GM18498 (cell line): Measurements from ENCODE around the gene FLT3.
A peak's percentile ranks its signal among the peaks of the same experiment; 100 is the strongest.
"Not testable (repeated sequence)": the region's sequence is repeated elsewhere in the genome, so short reads cannot be mapped to it uniquely, and the experiment has no call there.

Experiments used
- ATAC-seq: cut with Tn5 transposase; IDR thresholded peaks from one replicate; pipeline ENCODE4 v1.9.1; 2021; ENCODE audit warnings: mild to moderate bottlenecking, moderate library complexity; ENCODE audit not compliant: unreplicated experiment

The FLT3 gene

DNA sequence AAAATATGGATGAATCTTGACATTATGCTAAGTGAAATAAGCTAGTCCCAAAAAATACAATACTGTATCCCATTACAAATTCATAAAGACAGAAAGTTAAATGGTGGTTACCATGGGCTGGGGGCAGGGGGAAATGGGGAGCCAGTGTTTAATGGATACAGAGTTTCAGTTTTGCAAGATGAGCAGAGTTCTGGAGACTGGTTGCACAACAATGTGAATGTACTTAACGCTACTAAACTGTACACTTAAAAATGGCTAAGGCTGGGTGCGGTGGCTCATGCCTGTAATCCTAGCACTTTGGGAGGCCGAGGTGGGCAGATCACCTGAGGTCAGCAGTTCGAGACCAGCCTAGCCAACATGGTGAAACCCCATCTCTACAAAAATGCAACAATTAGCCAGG lies 1.5 kb upstream of the FLT3 start:
- ATAC-seq, result not testable (repeated sequence)

DNA sequence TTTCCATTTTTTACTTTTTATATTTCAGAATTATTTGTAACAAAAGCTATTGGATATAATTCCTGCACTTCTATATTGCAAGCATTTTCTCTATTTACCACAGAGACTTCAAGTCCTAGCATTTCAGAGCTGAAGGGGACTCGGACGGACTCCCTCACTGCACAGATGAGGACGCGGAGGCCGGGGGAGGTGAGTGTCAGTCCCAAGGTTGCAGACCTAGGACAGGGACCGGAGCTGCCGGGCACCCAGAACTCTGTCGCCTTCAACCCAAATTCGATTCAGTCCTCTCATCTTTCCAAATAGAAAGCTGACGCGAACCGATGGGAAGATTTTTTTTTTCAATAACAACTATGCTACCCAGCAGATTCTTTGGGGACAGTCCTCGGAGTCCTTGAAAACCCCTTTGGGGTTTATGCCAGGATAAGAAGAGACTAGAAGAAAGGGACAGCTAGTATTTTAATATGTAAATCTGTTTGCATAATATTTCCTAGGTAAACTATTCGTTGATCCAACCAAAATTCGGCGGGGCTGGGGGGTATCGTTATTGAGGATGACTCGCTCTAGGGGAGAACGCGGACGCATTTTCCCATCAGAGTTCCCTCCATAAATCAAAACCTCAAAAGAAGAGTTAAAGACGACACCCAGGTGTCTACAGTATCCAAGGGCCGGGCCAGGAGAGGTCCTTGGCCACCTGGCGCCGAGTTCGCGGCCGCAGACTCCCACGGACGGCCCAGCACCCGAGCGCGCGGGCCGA lies 803 bp downstream of the FLT3 start:
- no peak for ATAC-seq

DNA sequence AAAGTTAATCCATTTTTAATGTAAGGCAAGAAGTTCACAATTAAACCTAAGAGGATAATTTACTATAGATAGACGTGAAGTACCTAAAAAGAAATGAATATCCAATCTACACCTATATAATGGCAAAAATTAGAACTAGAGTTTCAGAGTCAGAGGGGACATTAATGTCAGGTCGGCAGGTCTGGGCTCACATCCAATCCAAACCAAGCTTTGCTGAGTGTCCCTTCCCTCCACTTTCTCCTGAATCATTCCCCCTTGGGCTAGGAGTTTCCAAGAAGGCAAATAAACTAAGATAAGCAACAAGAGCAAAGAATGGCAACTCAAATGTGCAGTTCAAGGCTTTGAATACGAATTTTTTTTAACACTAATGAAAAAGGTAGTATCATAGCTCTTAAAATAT lies 2.9 kb downstream of the FLT3 start:
- no peak for ATAC-seq

DNA sequence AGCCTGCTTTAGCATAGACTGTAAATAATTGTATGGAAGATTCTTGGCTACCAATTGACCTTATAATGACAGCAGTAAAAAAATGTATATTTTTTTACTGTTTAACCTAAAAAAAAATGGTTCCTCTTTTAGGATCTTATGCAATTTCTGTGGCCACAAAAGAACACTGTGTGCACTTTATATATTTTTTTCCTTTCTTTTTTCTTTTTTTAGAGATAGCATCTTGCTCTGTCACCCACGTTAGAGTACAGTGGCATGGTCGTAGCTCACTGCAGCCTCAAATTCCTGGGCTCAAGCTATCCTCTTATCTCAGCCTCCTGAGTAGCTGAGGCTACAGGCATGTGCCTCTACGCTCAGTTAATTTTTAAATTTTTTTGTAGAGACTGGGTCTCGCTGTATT lies 6.1 kb downstream of the FLT3 start:
- no peak for ATAC-seq

DNA sequence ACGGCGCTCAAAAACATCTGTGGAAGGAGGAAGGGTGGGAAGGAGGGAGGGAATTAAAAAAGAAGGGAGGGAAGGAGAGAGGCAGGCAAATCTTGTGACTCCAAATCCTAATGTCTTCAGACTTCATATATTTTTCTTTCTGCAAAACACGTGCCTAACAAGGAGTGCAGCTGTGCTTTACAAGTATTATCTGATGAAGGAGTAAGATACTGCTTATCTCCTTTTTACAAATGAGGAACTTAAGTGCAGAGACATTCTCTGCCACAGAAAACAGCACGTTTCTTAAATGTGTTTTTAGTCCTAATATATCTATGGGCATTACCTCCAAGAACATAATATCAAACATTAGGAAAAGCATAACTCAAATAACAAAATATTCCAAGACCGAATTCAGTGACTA lies 6.5 kb downstream of the FLT3 start:
- ATAC-seq, result no peak

DNA sequence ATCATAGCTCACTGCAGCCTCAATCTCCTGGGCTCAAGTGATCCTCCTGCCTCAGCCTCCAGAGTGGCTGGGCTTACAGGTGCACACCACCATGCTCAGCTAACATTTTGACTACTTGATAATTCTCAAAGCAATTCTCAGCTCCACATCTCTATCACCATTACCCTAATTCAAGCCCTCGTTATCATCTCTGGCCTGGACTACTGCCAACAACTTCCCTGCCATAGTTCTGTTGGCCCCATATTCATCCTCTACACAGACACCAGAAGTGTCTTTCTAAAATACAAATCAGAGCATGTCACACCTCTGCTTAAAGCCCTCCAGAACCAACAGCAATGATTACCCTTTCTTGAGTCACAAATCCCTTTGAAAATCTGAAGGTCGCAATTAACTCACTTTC lies 7.9 kb downstream of the FLT3 start:
- ATAC-seq, result no peak

DNA sequence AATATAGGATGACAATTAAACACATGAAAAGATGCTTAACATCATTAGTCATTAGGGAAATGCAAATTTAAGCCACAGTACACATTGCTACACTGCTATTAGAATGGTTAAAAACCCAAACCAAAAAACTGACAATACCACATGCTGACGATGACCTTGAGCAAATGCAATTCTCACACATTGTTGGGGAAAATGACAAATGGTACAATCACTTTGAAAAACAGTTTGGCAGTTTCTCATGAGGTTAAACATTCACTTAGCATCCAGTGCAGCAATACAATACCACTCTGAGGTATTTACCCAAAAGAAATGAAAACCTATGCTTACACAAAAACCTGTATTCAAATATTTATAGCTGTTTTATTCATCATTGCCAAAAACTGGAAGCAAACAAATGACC lies 11.3 kb downstream of the FLT3 start:
- no peak for ATAC-seq

DNA sequence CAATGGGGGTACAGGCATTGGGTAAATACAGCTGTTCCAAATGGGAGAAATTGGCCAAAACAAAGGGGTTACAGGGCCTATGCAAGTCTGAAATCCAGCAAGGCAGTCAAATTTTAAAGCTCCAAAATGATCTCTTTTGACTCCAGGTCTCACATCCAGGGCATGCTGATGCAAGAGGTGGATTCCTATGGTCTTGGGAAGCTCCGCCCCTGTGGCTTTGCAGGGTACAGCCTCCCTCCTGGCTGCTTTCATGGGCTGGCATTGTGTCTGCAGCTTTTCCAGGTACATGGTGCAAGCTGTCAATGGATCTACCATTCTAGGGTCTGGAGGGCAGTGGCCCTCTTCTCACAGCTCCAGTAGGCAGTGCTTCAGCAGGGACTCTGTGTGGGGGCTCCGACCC lies 22.6 kb downstream of the FLT3 start:
- not testable (repeated sequence) for ATAC-seq

DNA sequence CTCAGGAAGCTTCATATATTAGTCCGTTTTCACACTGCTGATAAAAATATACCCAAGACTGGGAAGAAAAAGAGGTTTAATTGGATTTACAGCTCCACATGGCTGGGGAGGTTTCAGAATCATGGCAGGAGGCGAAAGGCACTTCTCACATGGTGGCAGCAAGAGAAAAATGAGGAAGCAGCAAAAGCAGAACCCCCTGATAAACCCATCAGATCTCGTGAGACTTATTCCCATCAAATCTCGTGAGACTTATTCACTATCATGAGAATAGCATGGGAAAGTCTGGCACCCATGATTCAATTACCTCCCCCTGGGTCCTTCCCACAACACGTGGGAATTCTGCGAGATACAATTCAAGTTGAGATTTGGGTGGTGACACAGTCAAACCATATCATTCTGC lies 23.1 kb downstream of the FLT3 start:
- ATAC-seq, result no peak

DNA sequence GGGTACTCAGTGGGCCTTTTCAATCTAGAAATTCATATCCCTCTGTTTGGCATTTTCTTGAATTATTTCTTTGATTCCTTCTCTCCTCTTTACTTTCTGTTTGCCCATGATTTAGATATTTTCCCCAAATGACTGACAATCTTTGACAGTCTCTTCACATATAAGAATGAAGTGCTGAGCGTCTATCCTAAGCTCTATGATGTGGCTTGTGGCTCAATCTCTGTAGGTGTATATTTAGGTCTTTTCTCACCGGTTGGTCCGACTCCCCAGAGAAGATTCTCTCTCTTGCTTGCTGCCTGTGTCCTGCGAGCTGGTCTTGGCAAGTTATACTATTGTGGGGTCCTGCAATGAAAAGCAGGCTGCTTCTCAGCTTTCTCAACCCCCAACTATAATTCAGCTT lies 29.0 kb downstream of the FLT3 start:
- ATAC-seq, result no peak

DNA sequence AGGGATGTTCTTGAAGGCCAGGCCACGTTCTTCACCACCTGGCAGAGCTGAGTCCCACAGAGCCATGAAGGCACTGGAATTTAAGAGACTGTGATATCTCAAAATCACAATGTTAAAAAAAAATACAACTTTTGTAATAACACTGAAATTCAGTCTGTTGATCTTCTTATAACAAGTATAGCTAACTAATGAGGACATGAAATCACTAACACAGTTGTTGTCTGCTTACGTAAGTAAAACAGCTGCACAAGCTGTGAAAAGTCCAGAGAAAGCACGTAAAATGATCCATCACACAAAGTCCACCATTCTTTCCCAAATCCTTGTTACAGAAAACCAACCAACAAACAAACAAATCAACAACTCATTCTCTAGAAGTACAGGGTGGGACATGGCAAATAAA lies 32.9 kb downstream of the FLT3 start:
- no peak for ATAC-seq

DNA sequence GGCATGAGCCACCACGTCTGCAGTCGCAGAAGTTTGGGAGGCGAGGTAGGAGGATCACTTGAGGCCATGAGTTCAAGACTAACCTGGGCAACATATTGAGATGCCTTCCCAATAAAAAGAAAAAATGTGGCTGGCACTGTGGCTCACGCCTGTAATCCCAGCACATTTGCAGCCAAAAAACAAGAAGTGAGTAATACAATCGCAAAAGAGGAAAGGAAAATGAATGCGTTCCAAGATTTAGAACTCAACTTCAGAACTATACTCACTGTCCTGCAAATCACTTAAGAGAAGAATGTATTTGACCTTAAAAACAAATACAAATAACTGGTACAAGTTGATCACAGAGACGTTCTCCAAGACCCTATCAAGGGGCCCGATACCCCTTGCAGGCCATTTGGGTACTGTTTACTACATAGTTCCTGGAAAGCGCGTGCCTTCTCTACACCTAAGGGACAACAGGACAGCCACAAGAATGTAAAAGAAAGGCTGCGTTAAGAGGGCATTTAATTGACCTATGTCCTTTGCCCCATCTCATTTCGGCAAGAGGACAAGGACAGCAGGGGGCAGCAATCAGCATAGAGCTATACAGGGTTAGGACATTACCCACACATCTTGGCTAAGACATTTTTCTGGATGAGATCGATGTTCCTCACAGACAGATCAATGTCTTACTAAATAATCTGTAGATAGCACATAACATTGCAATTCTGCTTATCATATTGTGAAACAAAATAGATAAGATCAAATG lies 41.3 kb downstream of the FLT3 start:
- ATAC-seq, result no peak

DNA sequence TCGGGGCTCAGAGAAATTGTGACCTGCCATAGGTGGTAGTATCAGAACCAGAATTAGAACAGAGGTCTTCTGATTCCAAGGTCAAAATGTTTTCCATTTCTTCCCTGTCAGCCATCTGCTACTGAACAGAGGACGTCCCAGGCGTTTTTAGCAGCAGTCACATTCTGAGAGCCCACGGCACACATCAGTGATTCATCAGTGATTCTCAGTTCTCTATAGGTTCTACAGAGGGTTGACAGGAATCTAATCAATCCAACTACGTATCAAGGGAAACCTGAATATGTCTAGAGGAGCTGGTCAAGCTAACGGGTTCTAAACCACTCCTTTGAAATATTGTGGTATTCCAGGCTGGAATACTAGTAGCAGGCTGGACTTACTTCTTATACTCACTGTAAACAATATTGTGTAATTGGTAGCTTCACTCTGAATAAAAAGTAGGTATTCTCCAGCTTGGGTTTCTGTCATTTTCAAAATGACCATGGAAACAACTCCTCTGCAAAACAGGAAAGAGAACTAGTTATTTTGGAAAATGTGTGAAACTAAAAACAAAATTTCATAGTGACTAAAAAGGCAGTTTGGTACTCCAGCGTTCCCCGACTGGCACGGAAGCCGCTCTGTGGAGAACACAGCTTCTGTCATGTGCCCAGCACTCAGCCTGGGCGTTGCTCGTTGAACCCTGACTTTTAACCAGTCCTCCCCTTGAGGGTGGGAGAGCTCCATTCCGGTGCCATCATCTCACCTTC lies 43.2 kb downstream of the FLT3 start:
- ATAC-seq, result peak; percentile 68

DNA sequence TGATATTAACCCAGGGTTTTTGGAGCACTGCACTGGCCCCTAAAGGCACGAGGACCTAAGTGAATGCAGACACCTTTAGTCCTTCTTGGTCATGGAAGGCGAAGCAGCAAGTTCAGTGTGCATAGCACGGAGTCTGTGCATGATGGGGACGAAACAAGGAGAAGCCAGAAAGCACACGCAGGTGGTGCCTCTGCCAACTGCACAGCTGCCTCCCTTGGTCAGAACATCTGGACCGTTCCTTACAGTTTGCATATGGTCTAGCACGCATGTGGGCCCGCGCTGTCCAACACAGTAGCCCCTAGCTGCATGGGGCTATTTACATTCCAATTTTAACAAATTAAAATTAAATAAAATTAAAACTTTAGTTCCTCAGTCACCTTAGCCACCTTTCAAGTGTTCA lies 44.0 kb downstream of the FLT3 start:
- no peak for ATAC-seq

DNA sequence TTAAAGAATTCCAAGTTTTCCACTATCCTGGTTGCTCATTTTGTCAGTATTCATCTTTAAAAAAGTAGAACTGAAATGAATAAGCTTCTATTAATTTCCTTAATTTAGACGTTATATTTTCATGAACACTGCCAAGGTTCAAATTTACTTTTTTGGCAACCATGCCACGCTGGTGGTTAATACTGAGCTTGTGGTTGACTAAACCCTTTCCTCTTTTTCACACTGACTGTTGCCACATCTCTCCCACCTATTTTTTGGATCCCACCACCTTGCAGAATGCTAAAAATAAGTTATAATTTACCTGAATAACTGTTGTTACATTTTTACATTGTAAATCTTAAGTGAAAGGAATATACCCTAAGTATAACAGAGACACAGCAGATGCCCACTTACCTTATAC lies 45.0 kb downstream of the FLT3 start:
- no peak for ATAC-seq

DNA sequence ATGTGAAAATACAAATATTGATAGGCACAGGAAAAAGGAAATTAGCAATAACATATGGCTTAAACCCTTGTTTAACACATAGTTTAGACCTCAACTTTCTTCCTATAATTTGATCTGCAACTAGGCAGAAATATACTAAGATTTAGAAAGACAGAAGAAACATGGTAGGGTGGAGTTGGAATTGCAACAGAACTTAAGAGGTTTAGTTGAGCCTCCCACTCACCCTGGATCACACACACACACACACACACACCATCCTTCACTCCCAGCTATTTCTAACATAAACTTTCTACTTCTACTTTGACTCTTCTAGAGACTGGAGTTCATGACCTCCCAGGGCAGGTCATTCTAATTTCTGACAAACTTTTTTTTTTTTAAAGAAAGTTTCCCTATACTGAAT lies 47.4 kb downstream of the FLT3 start:
- ATAC-seq, result no peak

DNA sequence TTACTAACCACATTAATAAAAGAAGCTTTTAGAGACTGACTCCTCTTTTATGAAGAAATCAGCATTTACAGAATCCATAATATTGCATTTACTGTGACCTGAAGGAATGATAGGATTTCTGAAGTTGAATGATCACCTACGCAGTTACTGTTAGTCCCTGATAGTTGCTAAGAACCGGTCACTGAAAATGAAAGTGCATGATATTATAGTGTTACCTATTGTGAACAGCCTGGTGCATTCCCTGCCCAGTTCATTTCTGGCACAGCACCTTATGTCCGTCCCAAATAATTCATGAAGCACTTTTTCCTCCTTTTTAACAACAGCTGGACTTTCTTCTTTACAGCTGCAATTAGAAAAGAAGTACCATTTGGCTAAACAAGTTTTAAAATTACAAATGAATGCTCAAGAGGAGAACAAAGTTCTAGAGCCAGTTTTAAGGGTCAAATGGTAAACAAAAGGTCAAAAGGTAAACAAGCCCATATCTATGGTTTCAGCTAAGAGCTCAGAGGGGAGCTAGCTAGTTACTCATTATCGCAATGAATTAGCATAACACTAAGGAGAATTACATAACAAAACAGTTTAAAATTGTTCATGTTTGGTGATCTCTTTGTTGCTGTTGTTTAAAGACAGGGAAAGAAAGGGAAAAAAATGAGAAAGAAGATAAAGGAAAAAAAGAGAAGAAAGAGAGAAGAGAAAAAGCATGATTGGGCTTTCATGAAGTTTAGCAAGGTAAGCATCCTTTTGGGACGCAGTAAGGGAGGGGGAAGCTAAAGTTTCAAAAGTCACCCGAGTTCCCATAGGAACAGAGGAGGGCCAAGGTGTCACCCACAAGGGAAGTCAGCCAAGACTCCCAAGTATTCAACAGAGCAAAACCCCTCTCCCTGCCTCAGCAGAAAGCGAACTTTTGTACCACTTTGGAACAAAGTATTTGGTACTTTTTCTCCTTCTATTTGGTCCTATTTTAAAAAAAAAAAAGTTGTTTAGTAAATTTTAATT lies 50.2 kb downstream of the FLT3 start:
- ATAC-seq, result peak; percentile 53

DNA sequence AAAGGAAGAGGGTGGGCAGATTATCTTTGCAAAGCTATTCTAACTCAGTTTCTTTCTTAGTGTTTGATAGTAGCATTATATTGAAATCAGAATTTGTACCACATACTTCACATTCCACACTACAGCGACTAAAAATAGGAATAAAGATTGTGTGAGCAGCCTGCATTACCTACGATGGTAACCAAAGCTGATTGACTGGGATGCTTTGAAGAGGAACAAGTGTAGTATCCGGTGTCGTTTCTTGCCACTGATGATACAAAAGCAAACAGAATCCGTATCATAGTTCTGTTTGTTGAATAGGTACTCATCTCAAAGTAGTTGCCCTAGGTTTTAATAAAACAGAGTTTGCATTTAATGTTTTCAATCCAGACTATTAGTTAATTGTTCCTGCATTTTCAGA lies 51.2 kb downstream of the FLT3 start:
- ATAC-seq, result no peak

DNA sequence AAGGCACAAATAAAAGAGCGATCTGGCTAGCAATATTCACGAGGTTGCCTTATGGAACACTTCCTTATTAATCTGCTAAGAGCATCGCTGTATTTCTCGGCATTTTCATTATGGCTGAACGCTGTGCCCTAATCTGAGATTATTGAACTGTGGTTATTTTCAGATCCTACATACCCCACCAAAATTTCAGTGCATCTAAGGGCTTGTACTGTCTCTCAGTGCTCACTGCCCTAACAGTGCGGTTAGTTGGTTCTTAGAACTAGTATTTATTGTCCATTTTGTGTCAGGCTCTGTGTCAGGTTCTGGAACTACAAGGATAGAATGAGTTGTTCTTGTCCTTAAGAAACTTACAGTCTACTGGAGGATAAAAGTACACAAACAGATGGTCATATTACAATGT lies 51.6 kb downstream of the FLT3 start:
- ATAC-seq, result no peak

DNA sequence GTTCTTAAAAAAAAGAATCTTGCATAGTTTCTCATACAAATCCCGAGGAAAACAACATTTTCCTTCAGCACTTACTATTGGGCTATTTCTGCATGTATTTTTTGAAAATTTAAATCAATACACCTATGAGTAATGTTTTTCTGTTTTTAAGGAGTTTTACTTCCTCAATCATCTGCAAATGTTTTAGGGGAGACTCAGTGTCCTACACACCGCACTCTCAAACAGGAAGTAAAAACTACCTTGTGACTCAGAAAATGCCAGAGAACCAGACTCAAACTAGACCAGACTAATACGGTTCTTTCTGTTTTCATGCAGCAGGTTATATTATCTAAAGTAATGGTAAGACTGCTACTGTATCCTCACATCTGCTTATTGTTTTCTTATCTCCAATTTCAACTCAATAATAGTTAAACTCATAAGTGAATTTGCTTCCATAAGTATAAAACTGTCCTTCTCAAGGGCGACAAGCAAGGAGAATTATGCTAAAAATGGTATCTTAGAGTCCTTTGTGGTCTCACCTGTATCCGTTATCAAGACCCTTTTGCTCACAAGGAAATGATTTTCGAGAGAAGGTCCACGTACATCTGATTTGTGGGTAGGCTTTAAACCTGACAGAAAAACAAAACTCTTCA lies 52.5 kb downstream of the FLT3 start:
- peak; percentile 92 for ATAC-seq
